CD14-positive monocyte (primary cell): ENCODE data around the gene SP5. TPM values are rescaled to one million over a fixed set of nuclear protein-coding genes. Genes with fewer than 3 reads are reported as not detected.

Experiments
- DNase-seq, 3 donors: peaks; one replicate each; pipeline ENCODE4 v3.0.0-alpha.2; 2011 to 2022
- H2AFZ ChIP-seq: 2 replicates; pipeline ENCODE4 v1.6.0; 2012; ENCODE audit warnings: mild to moderate bottlenecking, low read depth, low read length, inconsistent platforms; ENCODE audit not compliant: insufficient read depth, poor library complexity, severe bottlenecking
- H3K27ac ChIP-seq, 2 donors: 1 replicate in 1 of 2; 2 replicates in 1 of 2; pipeline ENCODE4 v1.5.1; 2012 to 2013; ENCODE audit warnings: low read length in 2 of 2, control low read depth in 1 of 2, inconsistent platforms in 1 of 2, low read depth in 1 of 2, mild to moderate bottlenecking in 1 of 2
- H3K27me3 ChIP-seq, 2 donors: one replicate each; pipeline versions ENCODE4 v1.6.0 to v1.6.1; 2011 to 2013; ENCODE audit warnings: low read length in 2 of 2; ENCODE audit not compliant: control insufficient read depth in 2 of 2, insufficient read depth in 2 of 2
- H3K36me3 ChIP-seq, 2 donors: replicated peaks in 1 of 2; 1 replicate in 1 of 2; 2 replicates in 1 of 2; pipeline versions ENCODE4 v1.5.1 to v1.6.1; 2012 to 2013; ENCODE audit warnings: low read length in 2 of 2, control low read depth in 1 of 2, inconsistent platforms in 1 of 2, mild to moderate bottlenecking in 1 of 2; ENCODE audit not compliant: insufficient read depth in 2 of 2, control insufficient read depth in 1 of 2
- H3K4me1 ChIP-seq, 2 donors: 1 replicate in 1 of 2; 2 replicates in 1 of 2; pipeline versions ENCODE4 v1.5.1 to v1.6.1; 2012 to 2013; ENCODE audit warnings: low read length in 2 of 2, control low read depth in 1 of 2, inconsistent platforms in 1 of 2, mild to moderate bottlenecking in 1 of 2, moderate library complexity in 1 of 2; ENCODE audit not compliant: insufficient read depth in 2 of 2, control insufficient read depth in 1 of 2
- H3K4me2 ChIP-seq: replicated peaks from 2 replicates; pipeline ENCODE3; 2012; ENCODE audit warnings: low read length, moderate library complexity, mild to moderate bottlenecking; ENCODE audit not compliant: poor library complexity, severe bottlenecking; ENCODE audit errors: extremely low read depth
- H3K4me3 ChIP-seq, 3 experiments: fragments of 200-600 bp in 1 of 3; sonication (generic) in 1 of 3; replicated peaks in 1 of 3; 1 replicate in 2 of 3; 2 replicates in 1 of 3; pipeline ENCODE4 v1.5.1; 2011 to 2013; ENCODE audit warnings: low read length in 3 of 3, mild to moderate bottlenecking in 3 of 3, control low read depth in 2 of 3, low read depth in 2 of 3, inconsistent platforms in 1 of 3, moderate library complexity in 1 of 3
- H3K79me2 ChIP-seq: 2 replicates; pipeline ENCODE4 v1.6.0; 2012; ENCODE audit warnings: mild to moderate bottlenecking, control low read depth, inconsistent platforms, low read length, moderate library complexity; ENCODE audit not compliant: insufficient read depth
- H3K9ac ChIP-seq: 2 replicates; pipeline ENCODE4 v1.6.0; 2017; ENCODE audit warnings: low read length, mild to moderate bottlenecking; ENCODE audit not compliant: insufficient read depth, poor library complexity, severe bottlenecking
- H3K9me3 ChIP-seq, 2 donors: replicated peaks in 1 of 2; 1 replicate in 1 of 2; 2 replicates in 1 of 2; pipeline versions ENCODE4 v1.5.1 to v1.6.1; 2012 to 2013; ENCODE audit warnings: low read length in 2 of 2, control low read depth in 1 of 2; ENCODE audit not compliant: control insufficient read depth in 1 of 2, insufficient read depth in 1 of 2
- H4K20me1 ChIP-seq: 2 replicates; pipeline ENCODE4 v1.6.0; 2012; ENCODE audit warnings: mild to moderate bottlenecking, low read length, control low read depth, moderate library complexity; ENCODE audit not compliant: insufficient read depth
- H3K27ac Mint-ChIP-seq, 7 donors: one replicate each; pipeline ENCODE4 v1.8.0; 2020; ENCODE audit warnings: mild to moderate bottlenecking in 7 of 7, mixed read lengths in 7 of 7, moderate library complexity in 6 of 7, inconsistent platforms in 2 of 7
- H3K27me3 Mint-ChIP-seq, 3 donors: one replicate each; pipeline ENCODE4 v1.8.0; 2021 to 2022; ENCODE audit warnings: low read depth in 3 of 3, mild to moderate bottlenecking in 3 of 3, mixed read lengths in 3 of 3, moderate library complexity in 3 of 3, inconsistent platforms in 1 of 3
- H3K36me3 Mint-ChIP-seq, 2 donors: one replicate each; pipeline ENCODE4 v1.8.0; 2020; ENCODE audit warnings: mixed read lengths in 2 of 2, inconsistent platforms in 1 of 2, mild to moderate bottlenecking in 1 of 2
- H3K4me1 Mint-ChIP-seq: one replicate; pipeline ENCODE4 v1.8.0; 2020; ENCODE audit warnings: mild to moderate bottlenecking, mixed read lengths
- H3K4me3 Mint-ChIP-seq, 2 donors: one replicate each; pipeline ENCODE4 v1.8.0; 2020; ENCODE audit warnings: mild to moderate bottlenecking in 2 of 2, mixed read lengths in 2 of 2, moderate library complexity in 1 of 2
- H3K9me3 Mint-ChIP-seq, 7 donors: one replicate each; pipeline ENCODE4 v1.8.0; 2020 to 2022; ENCODE audit warnings: mixed read lengths in 7 of 7, mild to moderate bottlenecking in 6 of 7, moderate library complexity in 6 of 7, inconsistent platforms in 2 of 7
- CTCF ChIP-seq: fragments of 200-600 bp; IDR thresholded peaks from one replicate; pipeline ENCODE4 v1.8.0; 2022; ENCODE audit warnings: antibody characterized with exemption, mild to moderate bottlenecking
- WGBS: methylation state at CpG from one replicate; pipeline ENCODE4 v1.1.5; 2013; ENCODE audit warnings: missing lambda C conversion rate; ENCODE audit not compliant: insufficient coverage; 5-methylcytosine and 5-hydroxymethylcytosine counted together
- intact Hi-C, 2 donors: fragments of 100-400 bp; cut with micrococcal nuclease; formaldehyde crosslinking; loops; one replicate each; pipeline versions ENCODE4 v1.15.0 to v1.15.1; 2023
- polyA plus RNA-seq, 3 donors: library from polyadenylated mRNA; depleted of rRNA in 1 of 3; unstranded in 2 of 3; stranded (reverse) in 1 of 3; fragments of 300-500 nt in 2 of 3; fragments of >200 nt in 1 of 3; fragmentation: Illumina TruSeq in 2 of 3; gene quantifications; 1 replicate in 2 of 3; 2 replicates in 1 of 3; pipeline ENCODE4 v1.2.3, GENCODE V29; 2012 to 2021

SP5 gene
- polyA plus RNA-seq, 3 donors: not detected

GRCh38 chr2:170739507-170740046, 24.4 kb downstream of the SP5 start:
- peaks cover 0 to 2% of the 10 kb centered on the region in 2 donors for H3K9me3 ChIP-seq
- no peaks in the 10 kb centered on the region for H3K36me3 Mint-ChIP-seq
- no peaks in the 10 kb centered on the region for H3K36me3 ChIP-seq
- peaks cover 33% of the 10 kb centered on the region for H3K4me1 Mint-ChIP-seq
- no peak overlapping the region for H3K27ac ChIP-seq
- no peaks in the 10 kb centered on the region for H3K27me3 ChIP-seq
- intact Hi-C loops: no loop called here
- DNase-seq: peak in 1 of 3 donors; percentile 26
- H3K27ac Mint-ChIP-seq: no peak overlapping the region
- no peaks in the 10 kb centered on the region for H4K20me1 ChIP-seq
- H3K9ac ChIP-seq: no peak overlapping the region
- peaks cover 0 to 4% (median 1%) of the 10 kb centered on the region in 7 donors for H3K9me3 Mint-ChIP-seq
- no peak overlapping the region for H3K4me2 ChIP-seq
- no peak overlapping the region for H2AFZ ChIP-seq
- peaks cover 1 to 4% (median 4%) of the 10 kb centered on the region in 3 donors for H3K27me3 Mint-ChIP-seq
- no peaks in the 10 kb centered on the region for H3K79me2 ChIP-seq
- peaks cover 25 to 32% of the 10 kb centered on the region in 2 donors for H3K4me1 ChIP-seq
- TF ChIP-seq CTCF: no peak
- WGBS: 75% methylated on average over 1 of the region's 3 CpGs
- H3K4me3 Mint-ChIP-seq: no peak overlapping the region
- H3K4me3 ChIP-seq: no peak overlapping the region

GRCh38 chr2:170740660-170741059, 25.5 kb downstream of the SP5 start:
- no peak for DNase-seq
- H3K27me3 Mint-ChIP-seq: peaks cover 1 to 3% (median 2%) of the 10 kb centered on the region in 3 donors
- Histone ChIP-seq H3K36me3 (no peaks in the 10 kb centered on the region), H3K4me2 (no peak overlapping the region), H3K4me1 (peaks cover 36 to 43% of the 10 kb centered on the region in 2 donors), H3K79me2 (no peaks in the 10 kb centered on the region), H3K9me3 (peaks cover 0 to 2% of the 10 kb centered on the region in 2 donors), H4K20me1 (no peaks in the 10 kb centered on the region), H3K4me3 (no peak overlapping the region), H3K27me3 (no peaks in the 10 kb centered on the region), H2AFZ (no peak overlapping the region), H3K27ac (no peak overlapping the region), H3K9ac (no peak overlapping the region)
- no peaks in the 10 kb centered on the region for H3K36me3 Mint-ChIP-seq
- H3K4me3 Mint-ChIP-seq: no peak overlapping the region
- H3K4me1 Mint-ChIP-seq: peaks cover 42% of the 10 kb centered on the region
- no peak for TF ChIP-seq CTCF
- H3K9me3 Mint-ChIP-seq: peaks cover 0 to 4% (median 1%) of the 10 kb centered on the region in 7 donors
- intact Hi-C loops: no loop called here
- WGBS: 97% methylated on average over 4 of the region's 4 CpGs
- no peak overlapping the region for H3K27ac Mint-ChIP-seq
